DMS79 treated with DMSO at 0.1 percent for 48 hours (cell line): ENCODE data around the gene MTMR2.
"Not testable (repeated sequence)": the region's sequence is repeated elsewhere in the genome, so short reads cannot be mapped to it uniquely, and the experiment has no call there.

Experiments used
- DNase-seq: peaks from one replicate; lab custom pipeline; 2025; lab: John Stamatoyannopoulos, UW

The MTMR2 gene

GRCh38 chr11:95884376-95884775 lies 39.5 kb downstream of the MTMR2 start:
- DNase-seq = no peak

GRCh38 chr11:95883381-95883780 lies 40.5 kb downstream of the MTMR2 start:
- no peak for DNase-seq

GRCh38 chr11:95877291-95877690 lies 46.6 kb downstream of the MTMR2 start:
- DNase-seq = no peak

DNA sequence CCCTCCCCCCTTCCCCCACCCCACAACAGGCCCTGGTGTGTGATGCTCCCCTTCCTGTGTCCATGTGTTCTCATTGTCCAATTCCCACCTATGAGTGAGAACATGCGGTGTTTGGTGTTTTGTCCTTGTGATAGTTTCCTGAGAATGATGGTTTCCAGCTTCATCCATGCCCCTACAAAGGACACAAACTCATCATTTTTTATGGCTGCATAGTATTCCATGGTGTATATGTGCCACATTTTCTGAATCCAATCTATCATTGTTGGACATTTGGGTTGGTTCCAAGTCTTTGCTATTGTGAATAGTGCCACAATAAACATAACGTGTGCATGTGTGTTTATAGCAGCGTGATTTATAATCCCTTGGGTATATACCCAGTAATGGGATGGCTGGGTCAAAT lies 53.0 kb downstream of the MTMR2 start:
- DNase-seq = not testable (repeated sequence)

DNA sequence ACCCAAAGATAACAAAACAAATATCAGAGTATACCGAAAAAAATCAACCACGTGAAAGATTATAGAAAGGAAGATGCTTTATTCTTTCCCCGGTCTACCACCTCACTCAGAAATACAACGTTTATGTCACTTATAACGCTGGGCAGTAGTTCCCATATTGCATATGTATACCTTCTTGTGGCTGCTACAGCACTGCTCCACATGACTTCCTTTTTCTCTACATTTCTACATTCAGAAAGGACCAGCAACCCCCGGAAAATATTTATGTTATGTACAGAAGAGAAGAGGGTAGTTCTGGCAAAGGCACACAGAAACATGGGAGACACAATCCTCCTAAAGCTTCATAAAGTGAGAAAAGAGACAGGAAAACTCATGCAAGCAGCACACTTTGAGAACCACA lies 56.8 kb downstream of the MTMR2 start:
- no peak for DNase-seq

GRCh38 chr11:95863486-95864140 lies 60.3 kb downstream of the MTMR2 start:
- DNase-seq = no peak

- not testable (repeated sequence) for DNase-seq
Measured at GRCh38 chr11:95860024-95860423, 63.9 kb downstream of the MTMR2 start.

DNA sequence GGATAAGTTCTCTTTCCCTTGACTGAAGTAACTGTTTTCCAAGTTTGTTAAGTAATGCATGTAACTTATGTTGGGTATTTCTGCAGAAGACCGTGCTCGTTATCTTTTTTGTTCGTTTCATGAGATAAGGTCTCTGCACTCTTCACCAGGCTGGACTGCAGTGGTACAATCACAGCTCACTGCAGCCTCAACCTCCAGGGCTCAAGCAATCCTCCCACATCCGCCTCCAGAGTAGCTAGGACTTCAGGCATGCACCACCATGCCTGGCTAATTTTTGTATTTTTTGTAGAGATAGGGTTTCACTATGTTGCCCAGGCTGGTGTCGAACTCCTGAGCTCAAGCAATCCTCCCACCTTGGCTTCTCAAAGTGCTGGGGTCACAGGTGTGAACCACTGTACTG lies 69.5 kb downstream of the MTMR2 start:
- DNase-seq = not testable (repeated sequence)

GRCh38 chr11:95853862-95854261 lies 70.0 kb downstream of the MTMR2 start:
- DNase-seq = no peak

DNA sequence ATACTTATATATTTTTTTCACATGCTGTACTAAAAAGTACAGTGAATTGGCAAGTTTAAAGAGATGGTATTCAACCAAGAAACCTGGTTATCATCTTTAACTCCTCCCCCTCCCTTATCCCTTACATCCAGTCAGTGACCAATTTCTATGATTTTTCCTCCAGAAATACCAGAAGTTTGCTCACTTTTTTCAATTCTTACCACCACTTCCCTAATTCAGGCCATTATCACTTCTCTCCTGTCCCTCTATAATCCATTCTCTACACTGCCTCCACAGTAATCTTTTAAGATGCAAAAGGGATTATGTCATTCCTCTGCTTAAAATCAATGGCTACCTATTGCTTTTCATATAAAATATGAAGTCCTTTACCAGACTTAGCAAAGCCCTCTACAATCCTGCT lies 70.8 kb downstream of the MTMR2 start:
- no peak for DNase-seq

DNA sequence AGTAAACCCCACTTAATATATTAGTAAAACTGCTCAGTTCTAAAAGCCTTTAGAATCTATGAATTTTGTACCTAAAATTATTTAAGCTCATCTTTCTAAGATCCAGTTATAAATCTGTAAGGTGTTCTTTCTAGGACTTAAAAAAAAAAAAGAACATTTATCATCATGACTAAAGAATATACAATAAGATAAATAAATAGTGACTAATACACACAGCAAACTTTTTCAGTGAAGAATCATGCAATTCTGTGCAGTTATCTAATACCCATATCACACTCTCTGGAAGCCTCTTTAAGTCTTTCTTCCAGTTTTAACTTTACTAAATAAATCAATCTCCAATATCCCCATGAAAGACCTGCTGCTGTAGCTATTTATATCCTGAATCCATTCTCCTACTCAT lies 73.8 kb downstream of the MTMR2 start:
- no peak for DNase-seq

DNA sequence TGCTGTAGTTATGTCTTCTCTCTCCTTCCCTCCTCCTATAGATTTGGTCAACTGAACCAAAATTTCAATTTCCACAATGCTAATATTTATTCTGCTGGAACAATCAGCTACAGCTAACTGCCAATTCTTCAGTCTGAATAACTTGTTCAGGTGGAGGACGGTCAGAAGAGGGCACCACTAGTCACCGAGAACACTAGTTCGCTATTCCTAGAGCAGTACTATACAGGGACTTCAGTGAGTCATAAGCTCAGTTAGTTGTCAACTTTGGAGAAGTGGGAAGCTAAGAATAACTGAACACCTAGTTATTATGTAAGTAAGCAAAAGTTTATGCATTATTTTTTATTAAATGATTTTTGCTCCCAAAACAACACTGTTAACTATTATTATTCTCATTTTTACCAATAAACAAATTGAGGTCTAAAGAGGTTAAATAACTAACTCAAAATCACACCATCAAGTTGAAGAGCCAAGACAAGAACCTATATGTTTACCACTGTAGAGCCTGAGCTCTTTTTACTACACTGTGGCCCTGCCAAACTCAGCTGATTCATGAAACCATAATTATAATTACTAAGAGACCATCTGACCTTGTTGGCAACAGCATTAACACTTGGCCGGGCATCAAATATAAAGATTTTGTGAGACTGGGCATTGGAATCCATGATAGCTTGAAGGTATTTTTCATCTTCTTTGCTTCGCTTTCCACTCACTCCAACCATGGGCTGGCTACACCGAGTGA lies 74.7 kb downstream of the MTMR2 start:
- peak; percentile 5 for DNase-seq

- DNase-seq = no peak
Measured at GRCh38 chr11:95845167-95845566, 78.7 kb downstream of the MTMR2 start.

DNA sequence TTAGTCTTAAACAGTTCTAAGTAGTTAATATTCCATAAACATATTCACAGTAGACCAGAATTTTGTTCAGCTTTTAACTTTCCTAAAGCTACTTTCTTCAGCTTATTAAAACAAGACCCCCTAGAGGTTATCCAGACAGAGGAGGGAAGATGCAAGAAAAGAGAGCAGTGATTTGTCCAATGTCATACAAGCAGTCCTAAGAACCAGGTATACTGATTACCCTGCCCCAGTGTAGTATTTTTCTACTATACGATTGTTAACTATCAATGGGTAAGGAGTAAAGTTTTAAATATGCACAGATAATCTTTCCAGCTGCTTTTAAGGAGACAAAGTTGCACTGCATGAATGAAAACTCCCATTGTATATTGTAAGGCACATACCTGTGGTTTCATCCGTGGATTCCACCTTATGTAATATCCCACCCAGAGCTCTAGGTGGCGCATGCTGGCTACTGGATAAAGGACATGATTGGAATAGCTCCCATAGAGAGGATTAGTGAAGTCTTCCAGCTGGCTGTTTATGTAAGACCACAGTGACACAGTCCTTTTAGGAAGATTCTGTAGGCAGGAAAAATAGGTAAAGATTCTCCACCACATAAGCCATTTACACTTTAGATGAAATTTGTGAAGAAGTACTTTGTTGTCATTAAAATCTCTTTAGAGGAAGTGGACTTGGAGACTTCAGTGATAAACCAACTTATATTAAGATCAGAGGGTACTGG lies 88.0 kb downstream of the MTMR2 start:
- DNase-seq = peak; percentile 56

DNA sequence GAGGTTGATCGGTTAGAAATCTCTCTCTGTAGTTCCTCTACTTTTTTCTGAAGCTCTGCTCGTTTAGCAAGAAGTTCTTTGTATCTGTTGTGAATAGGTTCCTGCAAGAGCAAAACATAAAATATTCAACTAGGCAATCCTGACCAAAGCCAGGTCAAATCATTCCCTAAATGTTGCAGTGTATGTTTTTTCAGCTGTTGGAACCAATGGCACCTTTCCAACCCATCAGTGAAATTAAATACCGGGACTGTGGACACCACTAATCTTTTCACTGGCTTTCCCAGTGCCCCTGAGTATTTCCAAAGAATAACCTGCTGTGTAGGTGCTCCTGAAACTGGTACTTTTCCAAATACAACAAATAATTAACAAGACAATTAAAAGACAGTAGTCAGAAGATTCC lies 88.6 kb downstream of the MTMR2 start:
- DNase-seq = no peak

DNA sequence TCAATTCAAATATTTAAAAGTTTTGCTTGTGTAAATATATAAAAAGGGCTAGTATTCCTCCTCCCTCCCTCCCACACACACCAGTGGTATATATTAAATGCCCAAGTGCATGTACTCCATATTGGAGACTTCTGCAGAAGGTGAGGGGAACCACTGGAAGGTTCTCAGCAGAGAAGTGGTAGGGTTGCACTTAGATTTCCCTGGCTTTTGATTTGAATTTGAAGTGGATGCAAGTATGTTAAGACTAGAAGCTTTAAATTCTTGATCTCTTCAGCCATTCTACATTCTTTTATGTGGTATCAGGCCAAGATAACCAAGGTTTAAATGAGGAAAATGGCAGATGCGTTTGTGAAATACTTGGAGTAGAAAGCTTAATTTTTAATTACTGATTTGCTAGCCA lies 90.5 kb downstream of the MTMR2 start:
- no peak for DNase-seq

DNA sequence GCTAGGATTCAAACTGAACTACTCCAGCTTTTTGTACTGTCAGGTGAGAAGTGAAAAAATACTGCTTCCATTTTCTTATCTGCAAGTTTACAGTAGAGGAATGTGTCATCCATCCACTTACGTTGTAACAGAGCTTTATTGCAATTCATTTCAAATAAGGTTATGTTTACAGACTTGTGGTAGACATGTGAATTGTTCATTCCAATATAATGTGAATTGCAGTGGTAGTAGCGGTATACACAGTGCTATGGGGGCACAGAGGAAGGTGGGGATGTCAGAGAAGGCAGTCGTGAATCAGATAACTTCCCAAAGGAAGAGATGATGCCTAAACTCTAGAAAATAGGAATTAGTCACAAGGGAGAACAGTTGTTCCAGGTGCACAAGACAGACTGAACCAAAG lies 91.1 kb downstream of the MTMR2 start:
- DNase-seq = no peak

DNA sequence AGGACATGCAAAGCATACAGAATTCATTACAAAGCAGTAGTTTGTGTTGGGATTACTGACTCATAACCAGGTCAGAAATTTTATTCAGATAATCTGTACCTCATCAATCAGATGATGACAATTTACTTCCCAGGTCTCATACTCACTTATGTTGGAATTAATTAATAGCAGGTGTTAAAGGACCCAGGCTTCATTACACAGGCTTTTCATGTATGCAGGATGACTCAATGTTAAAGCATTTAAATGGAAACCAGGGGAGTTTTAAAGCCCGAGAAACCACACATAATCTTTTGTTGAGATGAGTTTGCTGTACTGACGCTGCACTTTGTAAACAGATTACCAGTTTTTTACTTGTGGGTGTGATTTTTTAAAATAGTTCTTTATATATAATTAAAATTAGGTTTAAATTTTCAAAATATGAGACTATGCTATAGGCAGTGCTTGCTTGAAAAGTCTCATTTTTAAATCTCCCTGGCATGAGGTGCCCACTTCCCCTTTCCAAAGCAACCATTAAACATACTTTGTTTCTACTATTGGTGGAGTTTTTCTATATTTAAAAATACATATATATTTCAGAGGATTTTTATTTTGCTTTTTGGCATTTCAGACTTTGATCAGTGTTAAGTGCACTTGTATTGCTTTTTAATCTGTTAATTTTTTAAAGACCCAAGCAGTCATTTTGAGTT lies 92.6 kb downstream of the MTMR2 start:
- no peak for DNase-seq

- no peak for DNase-seq
Measured at GRCh38 chr11:95829580-95830259, 94.2 kb downstream of the MTMR2 start.

GRCh38 chr11:95827696-95828095 lies 96.2 kb downstream of the MTMR2 start:
- DNase-seq = no peak

DNA sequence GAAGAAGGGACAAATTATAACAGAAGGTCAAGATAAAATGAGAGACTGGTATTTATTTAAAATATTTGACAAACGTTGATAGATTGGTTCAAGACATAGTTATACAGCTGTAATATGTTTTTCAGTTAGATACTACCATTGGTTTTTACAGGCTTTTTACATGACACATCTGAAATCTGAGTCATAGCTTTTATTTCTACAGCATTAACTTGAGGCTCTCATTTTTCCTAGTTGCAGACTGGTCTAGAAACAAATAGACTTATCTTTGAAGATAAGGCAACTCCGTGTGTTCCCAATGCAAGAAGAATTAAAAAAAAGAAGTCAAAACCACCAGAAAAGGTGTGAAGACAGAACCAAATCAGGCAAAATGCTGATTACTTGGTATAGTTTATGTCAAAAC lies 102.3 kb downstream of the MTMR2 start:
- no peak for DNase-seq

DNA sequence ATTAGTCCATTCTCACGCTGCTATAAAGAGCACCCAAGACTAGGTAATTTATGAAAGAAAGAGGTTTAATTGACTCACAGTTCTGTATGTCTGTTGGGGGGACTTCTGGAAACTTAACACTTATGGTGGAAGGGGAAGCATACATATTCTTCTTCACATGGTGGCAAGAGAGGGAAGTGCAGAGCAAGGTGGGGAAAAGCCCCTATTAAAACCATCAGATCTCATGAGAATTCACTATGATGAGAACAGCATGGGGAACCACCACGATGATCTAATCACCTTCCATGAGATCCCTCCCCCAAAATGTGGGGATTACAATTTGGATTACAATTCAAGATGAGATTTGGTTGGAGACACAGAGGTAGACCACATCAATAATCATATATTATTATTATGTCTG lies 107.9 kb downstream of the MTMR2 start:
- no peak for DNase-seq
